B cell (primary cell): ENCODE measurements around the gene RMDN2.

ENCODE experiments used
- CTCF ChIP-seq: fragments of 200-600 bp; IDR thresholded peaks from one replicate; pipeline ENCODE4 v1.8.0; 2022; ENCODE audit warnings: antibody characterized with exemption, mild to moderate bottlenecking
- EZH2 ChIP-seq: IDR thresholded peaks from 2 replicates; pipeline ENCODE4 v1.6.1; 2012; ENCODE audit warnings: borderline replicate concordance, low read depth, mild to moderate bottlenecking, moderate library complexity, low read length; ENCODE audit not compliant: insufficient read depth, poor library complexity, severe bottlenecking

- TF ChIP-seq EZH2: no peak
- TF ChIP-seq CTCF: no peak
Measured at GRCh38 chr2:38038682-38039081, 113.6 kb downstream of the RMDN2 start.
